Left renal pelvis (tissue), 4 donors: ENCODE measurements around the gene MBP. TPM values are rescaled to one million over a fixed set of nuclear protein-coding genes. Genes with fewer than 3 reads are reported as not detected.

Source experiments
- DNase-seq, 4 donors: peaks; one replicate each; pipeline ENCODE4 v3.0.0-alpha.2; 2013; ENCODE audit warnings: low read depth in 4 of 4, low spot score in 3 of 4
- polyA plus RNA-seq, 4 donors: library from polyadenylated mRNA; unstranded; fragments of 120-200 nt; gene quantifications; one replicate each; pipeline ENCODE4 v1.2.1, GENCODE V29; 2013; ENCODE audit not compliant: insufficient read length in 4 of 4

Gene MBP
- polyA plus RNA-seq, 4 donors = 13.3 to 23.1 (median 20.1) TPM

DNA sequence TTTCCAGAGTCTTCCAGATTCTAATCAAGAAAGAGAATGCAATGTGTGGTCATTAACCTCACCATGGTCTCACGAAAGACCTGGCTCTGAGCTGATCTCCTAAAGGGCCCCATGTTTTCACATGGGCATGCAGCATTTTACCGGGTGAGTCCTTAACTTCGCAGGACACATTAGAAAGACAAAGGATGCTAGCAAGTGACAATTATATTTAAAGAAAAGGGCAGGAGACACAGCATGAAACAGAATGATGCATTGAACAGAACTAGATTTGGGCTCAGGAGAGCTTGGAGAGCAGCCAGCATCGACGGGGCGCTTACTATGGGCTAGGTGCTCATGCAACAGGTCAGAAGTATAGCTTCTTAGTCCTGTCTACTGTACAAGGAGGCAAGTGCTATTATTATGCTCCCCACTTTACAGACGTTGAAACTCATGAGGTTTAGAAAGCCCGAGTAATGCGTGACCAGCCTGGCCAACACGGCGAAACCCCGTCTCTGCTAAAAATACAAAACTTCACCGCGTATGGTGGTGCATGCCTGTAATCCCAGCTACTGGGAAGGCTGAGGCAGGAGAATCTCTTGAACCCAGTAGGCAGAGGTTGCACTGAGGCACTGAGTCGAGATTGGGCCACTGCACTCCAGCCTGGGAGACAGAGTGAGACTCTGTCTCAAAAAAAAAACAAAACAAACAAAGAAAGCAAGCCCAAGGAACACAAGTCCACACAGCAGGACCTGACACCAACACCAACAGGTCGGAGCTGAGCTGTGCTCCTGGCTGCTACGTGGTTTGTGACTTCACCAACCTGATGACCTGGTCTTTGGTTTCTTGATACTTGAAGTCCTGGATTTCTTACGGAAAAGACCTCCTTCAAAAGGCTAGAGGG, 16.1 kb downstream of the MBP start:
- DNase-seq = no peak

DNA sequence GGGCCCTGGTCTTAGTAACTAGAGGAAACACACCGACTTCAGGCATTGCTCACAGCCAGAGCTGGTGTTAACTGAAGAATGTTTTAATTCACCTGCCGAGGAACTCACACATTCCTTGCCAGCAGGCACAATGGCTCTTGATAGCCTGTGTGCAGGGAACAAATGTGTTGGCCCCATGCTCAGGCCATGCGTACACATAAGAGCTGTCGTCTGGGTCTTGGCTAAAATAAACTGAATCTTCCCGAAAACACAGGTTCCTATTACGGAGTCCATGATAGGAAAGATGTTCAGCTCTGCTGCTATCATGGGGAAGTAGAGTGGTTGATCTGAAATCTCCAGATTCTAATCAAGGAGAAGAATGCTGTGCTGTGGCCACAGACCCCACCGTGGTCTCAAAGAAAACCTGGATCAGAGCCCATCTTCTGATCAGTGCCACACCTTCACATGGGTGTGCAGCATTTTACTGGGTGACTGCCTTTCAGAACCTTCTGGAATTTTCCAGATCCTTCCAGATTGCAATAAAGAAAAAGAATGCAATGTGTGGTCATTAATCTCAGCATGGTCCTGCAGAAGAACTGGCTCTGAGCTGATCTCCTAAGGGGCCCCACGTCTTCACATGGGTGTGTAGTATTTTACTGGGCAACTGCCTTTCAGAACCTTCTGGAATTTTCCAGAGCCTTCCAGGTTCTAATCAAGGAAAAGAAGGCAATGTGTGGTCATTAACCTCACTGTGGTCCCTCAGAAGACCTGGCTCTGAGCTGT, 17.2 kb downstream of the MBP start:
- no peak for DNase-seq

DNA sequence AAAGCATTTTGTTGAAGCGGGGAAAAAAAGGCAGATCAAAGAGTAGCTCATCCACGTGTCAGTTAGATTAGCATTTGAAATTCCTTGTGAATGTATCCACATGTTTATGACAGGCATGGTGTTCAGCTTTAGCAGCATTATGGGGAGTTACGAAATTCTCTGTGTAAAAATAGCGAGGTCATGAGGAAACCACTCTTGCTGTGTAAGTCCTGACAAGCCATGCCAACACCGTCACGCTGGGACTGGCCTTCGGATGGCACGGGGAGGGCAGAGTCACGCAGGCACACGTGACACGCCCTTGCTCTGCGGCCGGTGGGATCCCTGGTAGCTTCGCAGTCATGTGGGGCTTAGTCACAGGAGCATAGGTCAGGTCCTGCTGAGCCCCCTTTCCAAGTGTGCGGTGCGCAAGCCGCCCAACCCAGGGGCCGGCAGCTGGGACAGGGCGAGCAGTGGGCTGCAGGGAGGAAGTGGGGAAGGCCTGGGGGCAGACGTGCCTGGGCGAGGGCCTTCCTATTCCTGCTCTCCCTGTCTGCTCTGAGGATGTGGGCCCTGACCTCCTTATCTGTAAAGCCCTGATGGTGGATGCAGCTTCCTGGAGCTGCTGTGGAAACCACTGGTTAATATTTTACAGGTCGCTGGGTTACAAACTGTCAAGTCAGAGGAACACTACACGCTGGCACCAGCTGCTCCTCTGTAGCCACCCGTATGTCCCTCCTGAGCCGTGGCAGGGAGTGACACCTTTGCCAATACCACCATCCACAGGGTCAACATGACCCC, 18.0 kb downstream of the MBP start:
- DNase-seq = no peak

DNA sequence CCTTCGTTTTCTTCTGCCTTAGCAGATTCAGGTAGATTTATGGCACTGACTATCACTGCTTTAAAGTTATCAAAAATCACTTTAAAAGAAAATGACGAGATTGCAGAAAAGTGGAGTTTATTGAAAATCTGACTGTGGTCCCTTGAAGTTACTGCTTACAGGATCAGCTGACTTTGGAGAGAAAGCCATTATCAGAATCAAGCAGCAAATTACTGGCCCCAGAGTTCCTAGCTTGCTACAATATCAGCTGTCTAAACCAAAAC, 18.5 kb downstream of the MBP start:
- DNase-seq = no peak

DNA sequence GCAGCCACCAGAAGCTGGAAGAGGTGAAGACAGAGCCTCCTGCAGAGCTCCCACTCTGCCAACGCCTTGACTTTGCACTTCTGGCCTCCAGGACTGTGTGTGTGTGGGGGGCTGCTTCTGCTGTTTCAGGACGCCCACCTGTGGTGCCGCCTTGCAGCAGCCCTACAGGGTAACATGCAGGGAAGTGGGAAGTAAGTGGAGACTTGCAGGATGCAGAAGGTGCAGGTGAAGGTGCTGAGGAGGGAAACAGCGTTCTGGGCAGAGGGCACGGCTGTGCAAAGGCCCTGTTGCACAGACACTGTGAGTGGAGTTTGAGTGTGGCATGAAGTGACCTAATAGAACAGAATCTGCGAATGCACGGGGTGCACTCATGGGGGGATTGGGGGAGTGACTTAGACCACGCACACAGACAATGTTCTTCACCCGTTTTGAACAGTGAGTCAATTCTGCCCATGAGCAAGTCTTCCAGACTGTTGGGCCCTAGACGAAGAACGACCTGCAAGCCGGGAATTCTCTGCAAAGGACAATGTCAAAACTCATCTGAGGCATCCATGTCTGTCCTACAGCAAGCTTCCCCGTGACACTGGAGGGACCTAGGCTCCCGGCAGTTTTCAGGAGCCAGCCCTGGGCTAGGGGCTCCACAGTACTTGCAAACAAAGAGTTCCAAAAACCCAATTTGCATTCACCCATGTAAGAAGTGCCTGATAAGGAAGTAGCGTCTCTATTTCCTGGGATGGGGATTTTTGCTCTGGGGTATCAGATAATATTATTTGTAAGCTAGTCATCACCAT, 19.0 kb downstream of the MBP start:
- no peak for DNase-seq

DNA sequence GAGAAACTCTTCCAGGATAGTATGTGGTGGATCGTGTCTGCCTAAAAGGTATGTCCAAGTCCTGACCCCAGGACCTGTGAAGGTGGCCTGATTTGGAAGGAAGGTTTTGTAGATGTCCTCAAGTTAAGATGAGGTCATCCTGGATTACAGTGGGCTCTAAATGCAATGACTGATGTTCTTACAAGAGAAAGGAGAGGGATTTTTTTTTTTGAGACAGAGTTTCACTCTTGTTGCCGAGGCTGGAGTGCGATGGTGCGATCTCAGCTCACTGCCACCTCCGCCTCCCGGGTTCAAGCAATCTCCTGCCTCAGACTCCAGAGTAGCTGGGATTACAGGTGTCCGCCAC, 19.9 kb downstream of the MBP start:
- DNase-seq = no peak

DNA sequence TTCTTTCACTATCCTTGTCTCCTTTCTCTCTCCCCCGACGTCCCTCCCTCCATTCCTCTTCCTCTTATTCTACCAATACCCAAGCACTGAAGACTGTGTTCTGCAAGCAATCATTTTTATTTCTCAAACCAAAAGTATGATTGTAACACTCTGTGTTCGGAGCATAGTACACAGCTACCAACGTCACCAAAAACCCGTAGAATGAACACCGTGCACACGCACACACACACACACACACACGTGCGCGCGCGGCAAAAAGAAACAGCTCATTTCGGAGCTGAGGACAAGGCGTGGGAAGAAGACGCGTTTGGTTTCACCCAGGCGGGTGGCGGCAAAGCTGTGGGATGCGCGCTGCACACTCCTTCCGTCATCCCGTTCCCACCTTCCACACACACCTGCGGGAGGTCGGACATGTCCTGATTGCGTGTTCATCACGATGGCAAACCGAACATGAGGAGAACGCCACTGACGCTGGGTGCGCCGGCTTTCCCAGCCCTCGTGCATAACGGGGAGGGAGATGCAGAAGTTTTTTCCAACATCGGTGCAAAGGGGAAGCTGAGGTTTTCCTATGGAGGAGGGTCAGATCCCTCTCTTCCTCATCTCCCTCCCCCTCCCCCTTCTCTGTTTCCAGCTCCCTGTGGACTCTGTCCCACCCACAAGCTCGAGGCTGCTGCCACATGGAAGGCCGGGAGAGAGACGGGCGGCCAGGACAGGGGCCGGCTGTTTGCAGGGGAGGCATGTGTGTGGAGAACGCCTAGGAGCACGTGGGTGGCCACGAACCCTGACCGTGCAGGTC, 20.4 kb downstream of the MBP start:
- DNase-seq = no peak

DNA sequence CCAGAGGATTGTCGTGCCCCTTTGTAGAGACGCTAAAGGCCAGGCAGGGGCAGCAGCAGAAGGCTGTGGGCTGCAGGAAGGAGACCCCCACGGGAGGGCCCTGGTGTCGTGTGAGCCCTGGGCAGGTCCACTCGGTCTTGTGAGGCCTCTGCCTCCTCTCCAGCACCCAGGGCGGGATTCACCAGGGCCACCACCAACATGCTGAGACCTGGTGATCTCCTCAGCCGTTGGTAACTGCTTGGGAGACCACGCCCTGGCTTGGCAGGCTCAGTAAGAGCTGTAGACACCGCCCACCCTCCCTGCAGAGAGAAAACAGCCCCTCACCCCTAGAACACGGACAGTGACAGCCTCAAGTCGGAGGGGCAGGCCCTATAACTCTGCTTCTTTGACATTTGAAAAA, 21.1 kb downstream of the MBP start:
- no peak for DNase-seq

DNA sequence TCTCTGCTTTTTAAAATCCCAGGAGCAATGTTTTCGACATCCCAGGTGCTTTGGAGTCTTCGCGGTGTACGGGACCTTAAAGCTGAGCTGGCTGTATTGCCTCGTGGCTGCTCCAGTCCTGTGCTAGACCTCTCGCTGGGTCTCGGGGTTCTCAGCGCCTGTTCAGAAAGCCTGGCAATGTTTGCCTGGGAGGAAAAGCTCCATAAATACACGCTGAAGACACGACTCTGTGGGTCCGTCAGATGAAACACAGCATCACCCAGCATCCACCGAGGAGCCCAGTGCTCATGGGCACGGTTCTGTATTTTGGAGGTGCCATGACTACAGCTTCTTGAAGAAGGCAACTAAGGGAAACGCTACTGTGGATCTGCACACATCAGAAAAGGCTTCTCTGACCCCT, 21.6 kb downstream of the MBP start:
- no peak for DNase-seq

DNA sequence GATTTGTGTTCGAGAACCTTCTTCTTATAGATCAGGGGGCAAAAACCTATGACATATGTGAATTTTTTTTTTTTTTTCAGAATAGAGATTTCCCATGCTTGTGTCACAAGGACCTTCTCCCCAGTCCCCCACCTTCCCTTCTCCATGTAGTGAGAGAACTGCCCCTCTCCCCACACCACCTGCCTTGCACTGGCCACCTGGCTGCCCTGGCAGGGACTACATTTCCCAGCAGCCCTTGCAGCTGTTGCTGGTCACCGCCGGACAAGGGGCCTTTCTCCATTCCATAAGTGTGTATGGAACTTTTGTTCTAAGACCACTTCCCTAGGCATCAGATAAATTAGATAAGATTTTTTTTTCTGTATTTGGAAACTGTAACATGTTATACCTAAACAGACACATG, 22.2 kb downstream of the MBP start:
- DNase-seq = no peak

DNA sequence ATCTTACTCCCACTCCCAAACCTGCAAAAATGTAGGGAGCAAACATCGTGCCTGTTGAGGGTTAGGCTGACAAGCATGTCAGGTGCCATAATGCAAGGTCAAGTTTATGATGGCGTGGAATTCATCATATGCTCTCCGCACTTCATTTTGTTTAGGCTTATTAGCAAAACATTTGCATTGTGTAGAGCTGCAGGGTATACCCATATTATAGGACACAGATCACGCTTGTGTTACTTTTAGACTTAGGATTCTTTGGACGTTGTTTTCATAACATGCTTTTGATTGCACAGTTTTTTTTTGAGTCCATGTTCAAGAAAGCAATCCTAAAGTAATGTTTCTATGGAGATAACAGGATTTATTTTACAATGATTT, 22.9 kb downstream of the MBP start:
- no peak for DNase-seq

DNA sequence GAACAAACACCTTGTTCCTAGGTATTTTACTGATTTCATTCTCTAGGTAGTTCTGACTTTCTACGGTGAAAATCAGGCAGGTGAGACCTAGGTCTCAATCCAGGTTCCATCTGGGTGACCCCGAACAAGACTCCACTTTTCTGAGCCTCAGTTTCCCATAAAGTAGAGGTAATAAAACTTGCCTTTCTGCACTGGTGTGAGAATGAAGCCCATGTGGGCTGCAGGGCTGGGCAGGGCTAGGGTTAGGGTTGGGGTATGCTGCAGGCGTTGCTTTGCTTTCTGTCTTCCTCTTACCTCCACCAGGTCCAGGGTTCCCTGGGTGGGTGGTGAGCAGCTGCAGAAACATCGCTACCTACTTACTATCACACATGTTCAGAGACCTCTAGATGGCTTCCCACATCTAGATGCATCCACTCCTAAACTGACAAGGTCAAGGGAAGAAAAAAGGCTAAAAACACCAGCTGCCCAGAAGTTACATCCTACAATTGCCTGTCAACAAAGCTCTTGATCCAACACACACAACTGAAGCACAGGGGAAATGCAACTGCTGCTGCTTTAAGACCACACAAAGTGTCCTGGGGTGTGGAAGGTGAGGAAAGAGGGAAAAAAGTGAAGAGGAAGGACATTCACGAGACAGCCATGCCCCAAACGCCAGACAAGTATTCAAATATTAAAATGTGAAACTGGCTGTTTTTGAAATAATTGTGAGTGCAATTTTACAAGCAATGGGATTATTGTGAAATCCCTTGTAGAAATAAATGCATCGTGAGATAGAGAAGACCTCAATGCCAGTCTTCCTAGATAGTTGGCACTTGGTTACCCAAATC, 23.5 kb downstream of the MBP start:
- no peak for DNase-seq

DNA sequence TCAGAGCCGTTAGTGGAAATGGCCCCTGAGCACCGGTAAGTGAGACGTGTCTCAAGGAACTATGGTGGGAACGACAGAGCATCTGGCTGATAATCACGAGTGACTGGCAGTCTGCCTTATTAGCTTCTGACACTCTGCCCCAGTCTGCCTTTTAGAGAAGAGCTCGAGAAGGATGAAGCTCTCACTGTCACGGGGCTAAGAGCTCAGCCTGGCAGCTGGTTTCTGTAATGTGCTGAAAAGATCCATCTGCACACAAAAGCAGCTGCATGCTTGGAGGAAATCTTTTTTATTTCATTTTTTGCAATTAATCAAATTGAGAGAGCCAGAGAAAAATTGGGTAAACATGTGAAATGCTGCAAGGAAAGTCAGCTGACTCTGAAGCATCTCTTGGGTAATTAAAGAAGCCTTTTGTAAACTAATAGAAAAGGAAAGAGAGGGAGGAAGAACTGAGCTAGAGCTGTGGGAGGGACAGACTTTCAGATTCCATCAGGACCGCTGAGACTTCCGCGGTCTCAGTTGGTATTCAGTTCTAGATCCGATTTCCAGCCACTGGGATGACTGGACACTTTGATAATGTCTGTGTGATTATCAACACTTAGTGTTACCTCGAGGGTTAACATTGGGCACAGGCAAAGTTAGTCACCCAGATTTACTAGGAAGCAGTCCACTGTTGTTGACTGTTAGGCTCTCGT, 24.4 kb downstream of the MBP start:
- peak in 2 of 4 donors; percentile 68 to 79 for DNase-seq

DNA sequence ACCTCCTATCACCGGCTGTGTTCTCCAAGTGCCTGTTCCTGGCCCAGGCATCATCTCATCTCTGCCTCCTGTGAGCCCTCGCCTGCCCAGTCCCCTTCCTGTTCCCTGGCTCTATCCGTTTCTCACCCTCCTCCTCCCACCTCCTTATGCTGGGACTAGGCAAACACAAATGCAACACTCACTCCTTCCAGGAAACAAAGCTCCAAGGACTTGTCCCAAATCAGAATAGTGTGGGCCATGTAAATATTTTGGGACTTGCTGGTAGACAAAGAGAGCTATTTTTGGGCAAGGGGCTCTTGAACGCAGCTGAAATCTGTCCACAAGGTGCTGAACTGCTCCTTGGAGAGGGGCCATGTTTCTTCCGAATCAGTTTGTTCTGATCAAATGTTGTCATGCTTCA, 25.3 kb downstream of the MBP start:
- no peak for DNase-seq

DNA sequence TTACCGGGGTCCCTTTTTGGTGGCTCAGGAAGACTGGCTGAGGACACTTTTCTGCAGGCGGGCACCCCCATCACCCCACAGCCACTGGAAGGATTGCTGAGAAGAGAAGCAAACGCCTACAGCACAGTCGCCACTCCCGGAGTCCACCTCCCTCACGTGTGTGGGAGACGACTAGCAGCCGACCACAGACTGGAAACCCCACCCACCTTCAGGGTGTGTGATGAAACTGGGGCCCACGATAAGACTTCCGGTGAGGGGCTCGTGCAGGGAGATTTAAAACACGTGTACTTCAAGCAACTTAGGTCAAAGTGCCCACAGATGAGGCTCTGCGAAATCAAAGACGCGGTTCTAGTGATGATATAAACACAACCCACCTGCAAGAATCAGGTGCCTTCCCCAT, 26.3 kb downstream of the MBP start:
- DNase-seq = no peak

DNA sequence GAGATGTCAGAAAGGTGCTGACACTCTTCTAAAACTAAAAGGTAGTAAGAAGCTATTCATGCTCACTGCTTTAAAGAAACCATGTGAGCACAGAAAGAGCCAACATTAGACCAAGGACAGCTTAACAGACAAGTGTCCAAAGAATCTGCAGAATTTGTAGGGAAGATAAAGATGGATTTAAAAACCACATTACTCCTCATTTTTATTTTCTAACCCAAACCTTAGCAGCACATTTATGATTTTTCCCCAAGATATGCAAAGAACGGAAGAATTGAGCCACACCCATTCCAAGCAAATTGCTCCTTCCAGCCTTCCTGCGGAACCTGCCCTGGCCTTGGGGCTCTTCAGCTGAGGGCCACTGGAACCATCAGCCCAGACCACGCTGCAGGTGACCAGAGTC, 26.9 kb downstream of the MBP start:
- DNase-seq = no peak

DNA sequence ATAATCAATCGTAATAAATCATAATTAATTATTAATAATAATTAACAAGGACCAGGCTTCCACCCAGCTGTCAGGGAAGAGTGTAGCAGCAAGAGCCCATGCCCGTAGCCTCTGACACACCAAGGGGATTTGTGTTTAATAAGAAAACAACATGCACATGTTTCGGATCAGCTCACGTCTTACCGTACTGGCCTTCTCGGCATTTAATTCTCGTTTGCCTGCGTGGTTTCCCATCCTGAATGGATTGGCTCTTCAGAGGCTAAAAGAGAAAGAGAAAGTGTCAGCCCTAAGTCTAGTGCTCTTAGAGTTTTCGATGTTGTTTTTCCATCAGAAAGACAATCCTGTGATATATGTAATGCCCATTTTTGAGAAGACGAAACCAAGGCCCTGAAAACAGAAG, 27.6 kb downstream of the MBP start:
- DNase-seq = no peak

DNA sequence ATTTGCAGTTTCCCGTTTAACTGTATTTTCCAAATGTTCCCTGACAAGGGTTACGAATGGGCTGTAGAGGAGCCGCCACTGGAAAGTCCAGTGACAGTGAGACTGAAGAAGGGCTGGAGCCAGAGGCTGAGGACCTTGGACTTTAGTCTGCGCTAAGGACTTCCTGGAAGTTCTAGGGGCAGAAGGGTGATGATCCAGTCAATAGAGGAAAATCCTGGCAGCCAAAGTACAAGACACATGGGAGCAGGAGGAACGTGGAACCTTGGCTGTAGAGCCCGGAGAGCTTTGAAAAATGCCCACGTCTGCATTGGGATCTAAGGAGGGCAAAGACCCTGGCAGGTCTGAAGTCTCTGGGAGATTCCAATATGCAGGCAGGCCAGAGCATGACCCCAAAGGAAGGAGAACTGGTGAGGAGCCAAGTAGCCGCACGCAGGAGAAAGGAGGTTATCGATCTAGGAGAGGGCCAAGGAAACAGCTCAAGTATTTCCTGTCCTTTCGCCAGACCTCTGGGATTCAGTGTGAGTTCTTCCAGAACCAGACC, 28.5 kb downstream of the MBP start:
- DNase-seq = no peak
